ENCODE measurements around the gene SLC32A1. TPM values are rescaled to one million over a fixed set of nuclear protein-coding genes. Genes with fewer than 3 reads are reported as not detected.
A peak's percentile ranks its signal among the peaks of the same experiment; 100 is the strongest.

Gene SLC32A1
- total RNA-seq, 4 donors from 2014 or later: not detected

GRCh38 chr20:38685271-38685670, 39.0 kb upstream of the SLC32A1 start:
- H3K27ac ChIP-seq: no peak overlapping the region
- H3K36me3 ChIP-seq: no peaks in the 10 kb centered on the region
- intact Hi-C loops (cut with DNase I; ENCODE audit: low total_unique reads): no loop called here
- no peaks in the 10 kb centered on the region for H3K9me3 ChIP-seq
- TF ChIP-seq POLR2A (IDR thresholded peaks at IDR 0.05) (no peak), CTCF (IDR thresholded peaks at IDR 0.05) (no peak)
- DNase-seq: no peak
- H3K4me3 ChIP-seq: no peak overlapping the region
- H3K4me1 ChIP-seq: no peaks in the 10 kb centered on the region
- H3K27me3 ChIP-seq: no peaks in the 10 kb centered on the region

DNA sequence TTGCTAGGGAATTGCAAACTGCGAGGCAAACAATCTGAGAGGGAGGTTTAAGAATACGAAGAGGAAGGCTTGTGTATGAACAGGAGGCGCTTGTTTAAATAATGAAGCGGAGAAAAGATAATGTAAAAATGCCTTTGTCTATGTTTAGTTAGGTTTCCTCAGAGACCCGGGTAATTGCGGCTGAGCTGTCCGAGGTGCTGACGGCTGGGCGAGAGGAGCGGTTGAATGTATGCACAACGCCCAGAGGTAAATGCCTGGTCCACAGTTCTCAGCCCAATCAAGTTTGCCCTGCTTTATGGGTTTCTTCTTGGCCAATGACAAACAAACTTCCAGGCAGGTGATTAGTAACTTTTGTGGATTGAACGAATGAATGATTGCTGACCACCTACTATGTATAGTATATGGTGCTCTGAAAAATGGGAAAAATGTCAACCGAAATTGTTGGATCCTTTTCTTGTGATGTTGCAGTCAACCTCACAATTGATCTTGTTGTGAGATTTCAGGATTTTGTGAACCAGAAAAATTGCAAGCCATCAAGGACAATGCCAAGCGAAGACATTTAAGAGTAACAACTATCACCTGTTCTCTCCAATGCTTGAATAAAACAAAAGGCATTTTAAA, 38.3 kb upstream of the SLC32A1 start:
- Histone ChIP-seq H3K4me1 (no peaks in the 10 kb centered on the region), H3K27ac (no peak overlapping the region), H3K4me3 (no peak overlapping the region), H3K27me3 (no peaks in the 10 kb centered on the region), H3K36me3 (no peaks in the 10 kb centered on the region), H3K9me3 (no peaks in the 10 kb centered on the region)
- intact Hi-C loops (cut with DNase I; ENCODE audit: low total_unique reads): no loop called here
- TF ChIP-seq CTCF (IDR thresholded peaks at IDR 0.05) (no peak), POLR2A (IDR thresholded peaks at IDR 0.05) (no peak)
- DNase-seq: no peak

DNA sequence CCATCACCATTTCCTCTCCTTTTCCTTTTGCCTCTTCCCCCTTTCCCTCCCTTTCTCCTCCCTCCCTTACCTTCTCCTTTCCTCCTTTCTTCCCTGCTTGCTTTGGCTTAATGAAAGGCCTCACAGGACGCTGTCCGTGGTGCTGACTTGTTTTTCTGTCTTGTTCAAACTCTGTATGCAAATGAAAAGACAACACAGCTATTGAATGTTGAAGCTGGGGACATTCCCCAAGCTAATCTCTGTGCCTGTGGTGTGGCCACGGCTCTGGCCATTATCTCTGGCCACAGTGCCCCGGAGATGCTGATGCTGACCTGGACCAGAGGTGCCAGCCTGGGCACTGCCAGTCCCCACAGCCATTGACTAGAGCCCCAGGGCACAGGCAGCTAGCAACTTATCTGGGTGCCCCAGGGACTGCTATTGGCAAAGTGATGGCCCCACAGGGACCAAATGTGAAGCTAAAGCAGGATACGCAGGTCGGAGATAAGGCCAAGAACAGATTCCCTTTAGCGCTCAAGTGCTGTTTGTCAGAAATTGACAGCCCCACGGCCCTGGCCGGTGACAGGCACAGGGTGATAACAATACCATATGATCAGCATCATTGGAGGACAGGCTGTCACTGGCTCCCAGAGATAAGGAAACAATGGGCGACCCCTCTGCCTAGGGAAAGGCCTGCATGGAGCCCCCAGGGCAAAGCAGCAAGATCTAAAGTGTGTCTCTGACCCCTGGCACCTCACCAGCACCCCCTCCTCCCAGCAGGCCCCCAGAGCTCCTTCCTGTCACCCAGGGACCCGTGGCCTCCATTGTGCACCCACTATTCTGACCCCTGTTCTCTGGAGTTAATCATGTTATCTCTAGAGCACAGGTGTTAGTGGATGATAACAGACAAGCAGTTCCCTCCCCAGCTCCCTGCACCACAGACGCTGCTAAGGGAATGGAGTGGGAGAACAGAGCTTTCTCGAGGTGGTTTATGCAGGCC, 31.6 kb upstream of the SLC32A1 start:
- peak in 1 of 2 donors; percentile 23 for DNase-seq
- no peak overlapping the region for H3K4me3 ChIP-seq
- intact Hi-C loops (cut with DNase I; ENCODE audit: low total_unique reads): no loop called here
- no peaks in the 10 kb centered on the region for H3K27me3 ChIP-seq
- H3K9me3 ChIP-seq: no peaks in the 10 kb centered on the region
- H3K27ac ChIP-seq: no peak overlapping the region
- no peaks in the 10 kb centered on the region for H3K4me1 ChIP-seq
- no peak for TF ChIP-seq POLR2A (IDR thresholded peaks at IDR 0.05)
- TF ChIP-seq CTCF (IDR thresholded peaks at IDR 0.05): no peak
- H3K36me3 ChIP-seq: no peaks in the 10 kb centered on the region

GRCh38 chr20:38697306-38697705, 27.0 kb upstream of the SLC32A1 start:
- no peak overlapping the region for H3K27ac ChIP-seq

More at GRCh38 chr20:38697306-38697705, 27.0 kb upstream of the SLC32A1 start:
- TF ChIP-seq POLR2A (IDR thresholded peaks at IDR 0.05) (no peak), CTCF (IDR thresholded peaks at IDR 0.05) (no peak)
- no peaks in the 10 kb centered on the region for H3K27me3 ChIP-seq
- H3K4me3 ChIP-seq: no peak overlapping the region
- H3K4me1 ChIP-seq: no peaks in the 10 kb centered on the region
- intact Hi-C loops (cut with DNase I; ENCODE audit: low total_unique reads): no loop called here
- H3K36me3 ChIP-seq: no peaks in the 10 kb centered on the region
- H3K9me3 ChIP-seq: no peaks in the 10 kb centered on the region
- DNase-seq: no peak
